GM21423 (cell line): ENCODE results near the gene ROBO1.

ENCODE experiments used
- ATAC-seq: cut with Tn5 transposase; IDR thresholded peaks from one replicate; pipeline ENCODE4 v1.9.1; 2021; ENCODE audit warnings: mild to moderate bottlenecking, moderate library complexity; ENCODE audit not compliant: unreplicated experiment

ROBO1 gene

DNA sequence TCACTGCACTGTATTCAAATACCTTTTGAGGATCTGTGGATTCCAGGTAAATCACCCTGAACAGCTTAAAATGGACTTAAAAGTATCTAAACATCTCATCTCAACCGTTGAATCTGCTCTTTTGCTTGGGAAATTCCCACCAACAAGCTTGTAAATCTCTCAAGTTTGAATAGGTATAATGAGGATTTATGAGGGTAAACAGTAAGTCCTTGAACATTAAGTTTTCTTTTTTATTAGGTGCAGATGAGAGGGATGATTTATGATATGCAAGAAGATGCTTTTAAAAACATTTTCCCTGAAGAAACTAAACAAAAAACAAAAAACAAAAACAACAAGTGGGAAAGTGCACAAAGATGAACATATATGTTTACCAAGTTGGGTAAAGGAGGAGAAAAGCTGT is 290.6 kb downstream of the ROBO1 start:
- ATAC-seq, result no peak

DNA sequence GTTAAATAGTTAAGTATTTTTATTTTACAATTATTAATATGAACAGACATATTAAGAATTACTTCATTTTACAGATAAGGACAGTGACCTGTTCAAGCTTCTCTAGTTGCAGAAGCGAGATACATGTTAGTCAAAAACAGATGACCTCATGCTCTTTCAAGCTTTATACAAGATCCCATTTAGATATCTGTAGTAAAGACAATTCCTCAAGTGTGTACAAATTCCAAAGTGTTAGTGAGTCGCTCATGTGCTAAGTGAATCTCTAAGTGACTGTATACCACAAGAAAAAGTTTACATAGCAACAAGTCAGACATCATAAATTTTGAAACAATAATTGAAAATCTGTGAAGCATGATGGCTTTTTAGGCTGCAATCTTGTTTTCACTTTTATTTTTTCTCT is 293.8 kb downstream of the ROBO1 start:
- ATAC-seq, result no peak

- no peak for ATAC-seq
These were observed 300.1 kb downstream of the ROBO1 start for GRCh38 chr3:79467721-79468120.

GRCh38 chr3:79461129-79461792 is 306.5 kb downstream of the ROBO1 start:
- no peak for ATAC-seq

- ATAC-seq, result no peak
These were observed 314.2 kb downstream of the ROBO1 start for GRCh38 chr3:79453600-79453999.

- ATAC-seq, result no peak
These were observed 331.4 kb downstream of the ROBO1 start for GRCh38 chr3:79436387-79436786.

DNA sequence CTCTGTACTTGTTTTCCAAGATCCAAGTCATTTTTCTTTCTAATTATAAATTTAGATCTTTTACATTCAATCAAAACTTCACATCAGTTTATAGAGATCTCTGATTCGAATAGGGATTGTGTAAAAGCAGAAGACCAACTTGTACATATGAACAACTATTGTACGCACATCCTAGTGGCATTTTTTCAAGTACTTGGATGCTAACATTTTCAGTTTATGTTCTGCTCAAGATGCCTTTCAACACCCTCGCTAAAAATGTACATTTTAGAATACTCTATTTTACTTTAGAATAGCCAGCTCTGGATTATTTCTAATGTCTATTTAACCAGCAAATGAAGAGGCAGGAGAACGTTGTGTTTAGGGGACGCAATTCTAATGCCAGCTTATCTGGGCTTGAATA is 340.7 kb downstream of the ROBO1 start:
- ATAC-seq, result no peak

DNA sequence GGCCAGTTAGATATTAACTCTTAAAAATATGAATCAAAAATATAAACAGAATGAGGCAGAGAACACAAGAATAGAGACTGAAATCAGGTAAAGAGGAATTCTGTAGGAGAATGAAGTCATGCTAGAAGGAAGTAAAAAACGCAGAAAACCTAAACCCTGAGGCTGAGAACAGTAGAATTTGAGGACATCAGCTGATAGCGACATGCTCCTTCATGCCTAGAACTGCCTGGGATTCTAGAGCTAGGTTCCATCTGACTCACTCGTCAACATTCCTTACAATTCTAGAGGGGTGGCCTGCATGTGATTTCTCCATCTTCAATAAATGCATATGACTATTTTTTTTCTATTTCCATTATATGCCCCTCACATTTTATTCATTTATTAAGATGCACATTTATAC is 343.0 kb downstream of the ROBO1 start:
- no peak for ATAC-seq

- no peak for ATAC-seq
These were observed 344.4 kb downstream of the ROBO1 start for GRCh38 chr3:79423417-79423816.

DNA sequence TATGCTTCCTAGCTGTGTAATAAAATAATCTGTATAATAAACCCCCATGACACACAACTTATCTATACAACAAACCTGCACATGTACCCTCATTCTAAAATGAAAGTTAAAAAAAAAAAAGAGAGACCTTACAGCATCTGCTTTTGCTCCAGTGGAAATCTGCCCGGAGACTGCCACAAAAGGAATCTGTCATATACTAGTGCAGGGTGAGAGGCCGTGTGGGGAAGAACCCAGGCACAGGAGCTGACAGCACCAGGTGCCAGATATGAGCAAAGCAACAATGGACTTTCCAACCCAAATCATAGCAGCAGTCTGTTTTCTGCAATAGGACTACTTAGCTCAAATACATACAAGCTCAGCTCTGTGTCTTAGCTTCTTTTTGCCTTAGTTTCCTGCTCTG is 346.5 kb downstream of the ROBO1 start:
- no peak for ATAC-seq

DNA sequence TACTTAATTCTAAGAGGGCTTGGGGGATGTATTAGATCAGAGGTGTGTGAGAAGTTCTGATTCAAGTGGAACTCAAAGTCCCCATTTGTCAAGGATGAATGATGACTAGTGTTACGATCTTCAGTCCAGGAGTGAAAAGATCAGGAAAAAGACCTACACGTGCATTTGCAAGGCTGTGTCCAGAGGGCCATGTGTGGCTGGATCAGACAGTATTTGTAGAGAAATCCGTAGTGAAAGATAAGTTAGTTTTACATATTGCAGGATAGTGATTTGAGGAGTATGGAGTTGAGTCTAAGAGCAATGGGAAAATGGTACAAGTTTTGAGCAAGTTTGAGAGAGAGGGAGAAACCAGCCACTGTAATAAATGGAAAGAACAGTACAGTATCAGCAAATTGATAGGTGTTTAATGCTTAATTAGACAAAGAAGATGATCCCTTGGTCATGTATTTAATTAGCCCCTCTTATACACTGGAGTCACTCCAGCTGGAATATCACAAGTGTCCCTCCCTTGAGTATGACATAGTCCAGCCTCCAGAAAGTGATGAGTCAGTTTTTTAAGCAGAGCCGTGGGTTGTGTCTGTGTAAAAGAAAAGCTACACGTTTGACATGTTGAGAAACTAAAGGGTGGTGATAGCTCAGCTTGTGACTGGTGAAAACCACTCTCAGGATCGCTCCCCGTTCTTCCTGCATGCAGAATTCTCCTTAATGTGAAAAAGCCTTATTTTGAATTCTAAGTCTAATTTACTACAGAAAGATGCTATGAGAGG is 348.8 kb downstream of the ROBO1 start:
- ATAC-seq, result no peak

DNA sequence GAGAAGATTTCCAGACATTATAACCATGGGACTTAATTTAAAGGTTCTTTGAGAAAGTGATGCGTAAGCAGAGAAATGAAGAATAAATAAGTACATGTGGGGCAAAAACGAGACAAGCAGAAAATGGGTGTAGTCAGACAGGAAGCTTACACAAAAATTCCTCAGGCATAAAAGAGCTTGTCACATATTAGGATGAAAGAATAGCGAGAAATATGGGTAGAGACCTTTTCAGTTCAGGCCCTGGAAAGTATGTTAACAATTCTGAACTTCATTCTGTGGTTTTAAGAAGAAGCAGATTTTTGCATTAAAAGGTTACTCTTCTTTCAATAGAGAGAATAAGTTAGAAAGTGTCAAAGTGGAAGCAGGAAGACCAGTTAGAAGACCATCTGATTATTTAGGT is 352.4 kb downstream of the ROBO1 start:
- ATAC-seq, result no peak

- no peak for ATAC-seq
These were observed 353.0 kb downstream of the ROBO1 start for GRCh38 chr3:79414806-79415205.

DNA sequence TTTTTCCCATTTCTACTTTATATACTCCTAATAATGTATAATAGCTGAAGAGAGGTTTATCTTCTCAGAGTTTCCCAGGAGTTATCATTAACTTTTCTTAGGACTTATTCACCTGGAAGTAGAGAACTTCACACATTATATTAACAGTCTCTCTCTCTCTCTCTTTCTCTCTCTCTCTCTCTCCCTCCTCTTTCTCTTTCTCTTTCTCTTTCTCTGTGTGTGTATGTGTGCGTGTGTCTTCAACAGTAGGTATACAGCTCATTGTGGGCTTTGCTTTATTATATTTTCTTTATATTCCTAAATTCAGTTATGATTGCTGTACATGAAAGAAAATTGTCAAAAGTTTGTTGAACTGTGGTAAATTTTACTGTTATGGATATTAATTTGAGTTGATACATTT is 353.8 kb downstream of the ROBO1 start:
- no peak for ATAC-seq

DNA sequence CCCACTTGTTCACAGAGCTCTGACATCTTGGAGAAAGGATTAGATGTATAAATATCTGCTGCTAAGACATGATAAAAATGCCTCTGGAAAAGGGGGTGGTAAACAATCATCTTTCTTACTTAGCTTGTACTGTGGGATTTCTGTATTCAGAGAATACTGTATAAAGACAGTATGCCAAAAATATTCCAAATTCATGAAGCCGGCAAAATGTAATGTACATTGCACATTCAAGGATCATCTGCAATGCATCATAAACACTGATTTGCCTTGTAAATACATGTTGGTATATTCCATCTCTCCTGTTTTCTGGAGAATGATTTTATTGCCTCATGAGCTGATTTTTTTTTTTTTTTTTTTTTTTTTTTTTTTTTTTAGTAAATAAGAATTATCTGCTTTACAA is 355.3 kb downstream of the ROBO1 start:
- no peak for ATAC-seq

DNA sequence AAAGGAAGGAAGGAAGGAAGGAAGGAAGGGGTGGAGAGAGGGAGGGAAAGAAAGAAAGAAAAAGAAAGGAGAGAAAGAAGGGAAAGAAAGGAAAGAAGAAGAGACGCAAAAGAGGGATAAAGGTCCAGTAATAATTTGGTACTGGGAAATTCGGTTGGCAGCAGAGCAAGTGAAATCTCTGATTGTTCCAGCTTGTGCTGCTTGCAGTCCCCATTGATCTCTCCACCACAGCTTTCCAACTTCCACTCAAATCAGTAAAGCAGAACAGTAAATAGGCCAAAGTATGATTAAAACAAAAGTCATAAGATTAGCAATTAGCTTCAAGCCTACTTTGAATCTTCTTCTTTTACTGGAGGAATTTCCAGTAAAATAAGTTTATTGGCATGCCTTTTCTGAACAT is 357.2 kb downstream of the ROBO1 start:
- ATAC-seq, result no peak

GRCh38 chr3:79410136-79410535 is 357.7 kb downstream of the ROBO1 start:
- ATAC-seq, result no peak

- no peak for ATAC-seq
These were observed 361.6 kb downstream of the ROBO1 start for GRCh38 chr3:79406175-79406574.

- ATAC-seq, result no peak
These were observed 362.6 kb downstream of the ROBO1 start for GRCh38 chr3:79405183-79405582.

- no peak for ATAC-seq
These were observed 371.2 kb downstream of the ROBO1 start for GRCh38 chr3:79396595-79396994.

GRCh38 chr3:79392479-79392878 is 375.3 kb downstream of the ROBO1 start:
- ATAC-seq, result no peak

- ATAC-seq, result no peak
These were observed 377.4 kb downstream of the ROBO1 start for GRCh38 chr3:79390352-79390751.

DNA sequence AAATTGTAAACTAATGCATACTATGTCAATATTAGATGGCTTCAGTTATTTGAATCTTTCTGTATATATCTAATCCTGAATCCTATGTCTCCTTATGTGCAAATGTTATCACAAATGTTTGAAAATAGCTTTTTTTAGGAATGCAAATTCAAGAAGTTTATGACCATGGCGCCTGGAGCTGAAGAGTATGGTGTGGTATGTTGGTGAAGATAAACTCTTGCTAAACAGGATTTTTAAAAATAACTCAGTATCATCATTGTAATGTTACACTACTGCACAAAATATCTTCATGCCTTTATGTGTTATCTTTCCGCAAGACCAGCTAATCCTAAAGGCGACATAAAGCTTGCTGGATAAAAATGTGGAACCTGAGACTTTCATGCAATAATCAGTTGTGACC is 382.6 kb downstream of the ROBO1 start:
- no peak for ATAC-seq
